VCaP (cell line): ENCODE data around the gene RPL31.

Source experiments
- H3K27ac ChIP-seq: fragments of 450-650 bp; 2 replicates; pipeline ENCODE4 v1.5.1; 2017
- TF ChIP-seq, protein P1 (sequence below): fragments of 450-650 bp; conservative IDR thresholded peaks from 2 replicates; pipeline ENCODE4 v1.5.1; 2017; ENCODE audit warnings: mild to moderate bottlenecking, moderate library complexity

Gene RPL31

DNA sequence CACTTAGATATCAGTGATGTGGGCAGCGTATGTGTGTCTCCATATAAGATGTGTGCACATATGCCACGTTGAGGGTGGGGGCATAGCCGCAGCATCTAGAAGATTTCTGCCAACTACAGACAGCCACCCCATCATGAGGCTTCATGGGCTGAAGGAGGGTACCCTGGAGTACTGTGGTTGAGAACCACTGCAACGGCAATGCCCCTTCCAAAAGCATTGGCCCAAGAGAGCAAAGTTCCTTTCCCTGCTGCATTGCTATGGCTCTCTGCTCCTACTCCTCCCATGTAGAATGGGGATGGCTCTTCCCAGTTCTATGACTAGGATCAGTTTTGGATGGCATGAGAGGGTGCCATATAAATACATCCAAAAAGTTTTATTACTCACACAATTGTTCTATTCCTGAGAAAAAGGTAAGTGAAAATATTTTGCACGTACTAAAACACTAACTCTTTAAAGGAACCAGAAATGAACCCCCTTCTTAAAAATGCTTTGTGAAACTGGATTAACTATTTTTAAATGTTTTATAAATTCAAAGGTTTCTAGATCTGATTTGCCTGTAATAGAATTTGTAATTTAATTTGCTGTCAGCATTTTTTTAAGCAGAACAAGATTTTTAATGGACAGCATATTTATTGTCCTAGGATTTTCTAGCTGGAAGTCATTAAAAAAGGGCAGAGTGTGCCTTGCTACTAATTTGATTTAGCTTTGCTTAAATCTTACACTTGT is 4.4 kb upstream of the RPL31 start:
- TF ChIP-seq, protein P1, sequence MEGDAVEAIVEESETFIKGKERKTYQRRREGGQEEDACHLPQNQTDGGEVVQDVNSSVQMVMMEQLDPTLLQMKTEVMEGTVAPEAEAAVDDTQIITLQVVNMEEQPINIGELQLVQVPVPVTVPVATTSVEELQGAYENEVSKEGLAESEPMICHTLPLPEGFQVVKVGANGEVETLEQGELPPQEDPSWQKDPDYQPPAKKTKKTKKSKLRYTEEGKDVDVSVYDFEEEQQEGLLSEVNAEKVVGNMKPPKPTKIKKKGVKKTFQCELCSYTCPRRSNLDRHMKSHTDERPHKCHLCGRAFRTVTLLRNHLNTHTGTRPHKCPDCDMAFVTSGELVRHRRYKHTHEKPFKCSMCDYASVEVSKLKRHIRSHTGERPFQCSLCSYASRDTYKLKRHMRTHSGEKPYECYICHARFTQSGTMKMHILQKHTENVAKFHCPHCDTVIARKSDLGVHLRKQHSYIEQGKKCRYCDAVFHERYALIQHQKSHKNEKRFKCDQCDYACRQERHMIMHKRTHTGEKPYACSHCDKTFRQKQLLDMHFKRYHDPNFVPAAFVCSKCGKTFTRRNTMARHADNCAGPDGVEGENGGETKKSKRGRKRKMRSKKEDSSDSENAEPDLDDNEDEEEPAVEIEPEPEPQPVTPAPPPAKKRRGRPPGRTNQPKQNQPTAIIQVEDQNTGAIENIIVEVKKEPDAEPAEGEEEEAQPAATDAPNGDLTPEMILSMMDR: no peak
- no peak overlapping the region for H3K27ac ChIP-seq

DNA sequence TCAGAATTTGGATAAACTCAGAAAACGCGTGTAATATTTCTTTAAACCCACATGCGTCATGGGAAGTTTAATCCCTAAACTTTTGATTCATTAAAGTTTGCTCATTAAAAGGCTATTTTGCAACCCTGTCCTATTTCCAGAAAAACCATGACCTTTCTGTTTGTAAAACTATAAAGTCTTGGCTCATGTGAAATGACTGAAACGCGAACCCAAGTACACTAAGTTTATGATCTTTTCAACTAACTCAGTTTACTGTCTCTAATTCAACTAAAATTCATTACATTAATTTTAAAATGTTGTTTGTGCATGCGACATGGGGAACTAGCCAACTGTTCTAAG is 3.9 kb upstream of the RPL31 start:
- no peak overlapping the region for H3K27ac ChIP-seq
- TF ChIP-seq, protein P1: no peak

DNA sequence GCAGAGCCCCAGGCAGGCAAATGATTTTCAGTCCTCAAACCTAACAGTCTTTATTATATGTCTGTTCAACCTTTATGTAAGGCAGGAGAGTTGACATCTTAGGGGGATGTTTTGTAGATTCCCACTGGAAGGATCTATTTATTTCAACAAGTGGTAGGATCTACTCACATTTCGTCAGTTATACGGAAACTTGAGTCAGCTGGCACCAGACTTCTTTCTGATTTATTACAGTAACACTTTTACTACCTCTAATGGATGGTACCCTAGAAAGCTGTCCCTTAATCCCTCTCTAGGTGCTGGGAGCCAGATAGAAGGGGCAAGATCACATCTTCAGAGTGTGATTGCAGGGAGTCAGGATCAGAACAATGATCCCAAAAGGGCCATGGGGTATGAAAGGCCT is 2.1 kb upstream of the RPL31 start:
- TF ChIP-seq, protein P1: no peak
- no peak overlapping the region for H3K27ac ChIP-seq

DNA sequence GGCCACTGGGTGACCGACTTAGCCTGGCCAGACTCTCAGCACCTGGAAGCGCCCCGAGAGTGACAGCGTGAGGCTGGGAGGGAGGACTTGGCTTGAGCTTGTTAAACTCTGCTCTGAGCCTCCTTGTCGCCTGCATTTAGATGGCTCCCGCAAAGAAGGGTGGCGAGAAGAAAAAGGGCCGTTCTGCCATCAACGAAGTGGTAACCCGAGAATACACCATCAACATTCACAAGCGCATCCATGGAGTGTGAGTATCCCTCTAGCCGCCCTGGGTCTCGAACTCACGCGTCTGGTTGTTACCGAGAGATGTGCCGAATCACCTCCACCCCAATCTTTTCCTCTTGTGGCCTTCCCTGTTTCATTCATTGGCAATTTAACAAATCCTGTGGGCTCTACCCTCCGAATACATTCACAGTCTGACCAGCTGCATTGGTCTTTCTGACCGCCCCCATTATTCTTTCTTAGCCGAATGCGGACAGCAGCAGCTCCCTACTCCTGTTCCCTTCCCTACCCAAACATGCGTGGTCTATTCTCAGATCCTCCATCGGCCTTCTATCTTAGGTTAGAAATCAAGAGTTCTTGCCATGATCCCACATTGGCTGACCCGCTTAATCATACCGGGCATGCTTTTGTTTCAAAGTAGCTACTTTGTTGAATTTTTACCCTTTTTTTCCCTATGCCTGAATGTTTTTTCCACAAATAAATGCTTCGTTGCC is 631 bp downstream of the RPL31 start:
- peak overlapping the region; percentile 87 for H3K27ac ChIP-seq
- TF ChIP-seq, protein P1: no peak

DNA sequence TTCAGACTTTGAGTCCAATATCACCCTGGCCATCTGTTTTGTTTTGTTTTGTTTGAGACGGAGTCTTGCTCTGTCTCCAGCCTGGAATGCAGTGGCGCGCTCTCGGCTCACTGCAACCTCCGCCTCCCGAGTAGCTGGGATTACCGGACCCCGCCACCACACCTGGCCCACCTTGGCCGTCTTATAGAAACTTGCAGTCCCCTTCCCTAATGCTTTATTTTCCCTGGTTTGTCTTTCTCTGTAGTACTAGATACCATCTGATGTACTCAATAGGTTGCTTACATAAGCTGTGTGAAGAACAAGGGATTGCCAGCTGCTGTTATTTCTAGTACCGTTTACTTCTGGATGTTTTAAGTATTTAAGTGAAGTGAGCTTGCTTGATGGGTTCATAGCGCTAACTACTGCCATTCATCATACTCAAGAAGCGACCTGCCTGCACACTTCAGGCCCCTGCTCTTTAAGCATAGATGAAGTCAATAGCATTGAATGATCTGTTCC is 1.2 kb downstream of the RPL31 start:
- peak overlapping the region; percentile 87 for H3K27ac ChIP-seq
- TF ChIP-seq, protein P1: no peak

DNA sequence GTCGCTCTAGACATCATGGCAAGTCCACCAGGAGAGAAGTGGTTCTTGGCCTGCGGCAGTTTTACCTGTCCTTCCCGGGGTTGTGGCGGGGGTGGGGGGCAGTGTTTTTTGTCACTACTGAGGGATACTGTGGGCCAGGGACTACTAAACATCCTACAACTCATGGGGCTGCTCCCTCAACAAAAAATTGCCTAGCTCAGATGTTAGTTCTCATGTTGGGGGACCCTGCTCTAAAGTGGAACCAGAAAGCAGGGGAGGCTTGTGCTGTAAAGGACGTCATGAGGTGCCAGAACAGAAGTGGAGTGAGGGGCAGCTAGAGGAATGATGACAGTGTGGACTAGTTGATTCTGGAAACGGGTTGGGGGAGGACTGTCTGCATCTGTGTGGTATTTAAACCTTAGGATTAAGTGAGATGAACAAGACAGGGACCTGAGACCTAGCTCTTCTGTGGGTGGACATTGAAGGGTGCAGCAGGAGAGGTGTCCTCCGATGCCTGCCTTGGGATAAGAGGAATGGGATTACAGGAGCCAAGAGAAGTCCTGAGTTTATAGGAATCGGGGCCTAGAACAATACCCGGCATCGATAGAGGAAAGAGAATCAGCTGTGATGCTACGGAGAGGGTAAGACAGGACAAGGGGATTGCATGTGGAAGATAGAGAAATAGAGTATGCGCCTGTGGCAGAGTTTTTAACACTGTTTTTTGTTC is 2.7 kb downstream of the RPL31 start:
- TF ChIP-seq, protein P1: no peak
- H3K27ac ChIP-seq: peak overlapping the region; percentile 87

DNA sequence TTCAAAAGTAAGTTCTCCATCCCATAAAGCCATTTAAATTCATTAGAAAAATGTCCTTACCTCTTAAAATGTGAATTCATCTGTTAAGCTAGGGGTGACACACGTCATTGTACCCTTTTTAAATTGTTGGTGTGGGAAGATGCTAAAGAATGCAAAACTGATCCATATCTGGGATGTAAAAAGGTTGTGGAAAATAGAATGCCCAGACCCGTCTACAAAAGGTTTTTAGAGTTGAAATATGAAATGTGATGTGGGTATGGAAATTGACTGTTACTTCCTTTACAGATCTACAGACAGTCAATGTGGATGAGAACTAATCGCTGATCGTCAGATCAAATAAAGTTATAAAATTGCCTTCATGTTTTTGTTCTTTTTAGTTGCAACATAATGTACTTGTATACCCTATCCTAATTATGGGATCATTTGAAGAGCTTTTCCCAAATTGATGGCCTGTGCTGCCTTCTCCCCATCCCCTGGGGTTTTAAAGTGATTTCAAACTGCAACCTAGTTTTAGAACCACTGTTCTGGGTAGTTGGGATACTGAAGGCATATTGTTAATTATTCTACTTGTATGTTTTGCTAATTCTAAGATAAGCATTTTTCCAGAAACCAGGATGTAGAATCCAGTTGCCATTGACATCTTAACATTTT is 4.1 kb downstream of the RPL31 start:
- H3K27ac ChIP-seq: peak overlapping the region; percentile 87; the same call in 1 of the 2 replicates
- TF ChIP-seq, protein P1: no peak
